ENCODE measurements around the gene TNIP1. TPM values are rescaled to one million over a fixed set of nuclear protein-coding genes. Genes with fewer than 3 reads are reported as not detected.

TNIP1 gene
- total and polyA plus RNA-seq, 2 experiments from 2014 or later, result 57.0 to 64.6 TPM

GRCh38 chr5:150993422-150993821, 87.4 kb downstream of the TNIP1 start:
- no peaks in the 10 kb centered on the region for H3K36me3 ChIP-seq (replicated peaks; ENCODE audit: insufficient read depth, low read depth)
- no peak overlapping the region for H3K4me2 ChIP-seq
- H3K9me2 ChIP-seq (replicated peaks; ENCODE audit: insufficient read depth), result no peaks in the 10 kb centered on the region
- no peaks in the 10 kb centered on the region for H4K20me1 ChIP-seq (ENCODE audit: insufficient read depth, poor library complexity, severe bottlenecking)
- 95% methylated on average over 2 of the region's 2 CpGs for WGBS (ENCODE audit: low lambda C conversion rate, missing lambda C conversion rate)
- H3K4me1 ChIP-seq (ENCODE audit: insufficient read depth), result no peaks in the 10 kb centered on the region
- no peak overlapping the region for H3K4me3 ChIP-seq
- no peak for TF ChIP-seq CTCF (IDR thresholded peaks at IDR 0.05; ENCODE audit: poor library complexity)
- TF ChIP-seq EZH2 (IDR thresholded peaks at IDR 0.05; ENCODE audit: borderline replicate concordance), result no peak
- no peak for TF ChIP-seq EZH2phosphoT487 (IDR thresholded peaks at IDR 0.05; ENCODE audit: low read depth, severe bottlenecking, unreplicated experiment)
- no peaks in the 10 kb centered on the region for H3K79me2 ChIP-seq
- DNase-seq (ENCODE audit: low spot score), result no peak
- no peaks in the 10 kb centered on the region for H3K27me3 ChIP-seq
- no peak overlapping the region for H3K27ac ChIP-seq
- no peak overlapping the region for H2AFZ ChIP-seq
- H3K9me3 ChIP-seq (ENCODE audit: low read depth), result no peaks in the 10 kb centered on the region

- 95% methylated on average over 6 of the region's 6 CpGs for WGBS (ENCODE audit: low lambda C conversion rate, missing lambda C conversion rate)
- Histone ChIP-seq H3K36me3 (replicated peaks; ENCODE audit: insufficient read depth, low read depth) (no peaks in the 10 kb centered on the region), H3K27me3 (no peaks in the 10 kb centered on the region), H2AFZ (no peak overlapping the region), H3K4me2 (no peak overlapping the region), H3K9me2 (replicated peaks; ENCODE audit: insufficient read depth) (no peaks in the 10 kb centered on the region), H3K9me3 (ENCODE audit: low read depth) (no peaks in the 10 kb centered on the region), H3K4me3 (no peak overlapping the region), H3K27ac (no peak overlapping the region), H3K4me1 (ENCODE audit: insufficient read depth) (no peaks in the 10 kb centered on the region), H3K79me2 (no peaks in the 10 kb centered on the region), H4K20me1 (ENCODE audit: insufficient read depth, poor library complexity, severe bottlenecking) (no peaks in the 10 kb centered on the region)
- TF ChIP-seq EZH2 (IDR thresholded peaks at IDR 0.05; ENCODE audit: borderline replicate concordance) (no peak), EZH2phosphoT487 (IDR thresholded peaks at IDR 0.05; ENCODE audit: low read depth, severe bottlenecking, unreplicated experiment) (no peak), CTCF (IDR thresholded peaks at IDR 0.05; ENCODE audit: poor library complexity) (no peak)
- no peak for DNase-seq (ENCODE audit: low spot score)
Observed at GRCh38 chr5:150992705-150993104, 88.1 kb downstream of the TNIP1 start.

GRCh38 chr5:150989695-150990094, 91.1 kb downstream of the TNIP1 start:
- 65% methylated on average over 3 of the region's 3 CpGs for WGBS (ENCODE audit: low lambda C conversion rate, missing lambda C conversion rate)
- H3K9me2 ChIP-seq (replicated peaks; ENCODE audit: insufficient read depth), result no peaks in the 10 kb centered on the region

More at GRCh38 chr5:150989695-150990094, 91.1 kb downstream of the TNIP1 start:
- no peak overlapping the region for H3K27ac ChIP-seq
- no peaks in the 10 kb centered on the region for H3K4me1 ChIP-seq (ENCODE audit: insufficient read depth)
- H3K9me3 ChIP-seq (ENCODE audit: low read depth), result no peaks in the 10 kb centered on the region
- no peaks in the 10 kb centered on the region for H3K36me3 ChIP-seq (replicated peaks; ENCODE audit: insufficient read depth, low read depth)
- H3K79me2 ChIP-seq, result no peaks in the 10 kb centered on the region
- H3K4me3 ChIP-seq, result no peak overlapping the region
- TF ChIP-seq EZH2phosphoT487 (IDR thresholded peaks at IDR 0.05; ENCODE audit: low read depth, severe bottlenecking, unreplicated experiment), result no peak
- no peak for TF ChIP-seq CTCF (IDR thresholded peaks at IDR 0.05; ENCODE audit: poor library complexity)
- no peak for TF ChIP-seq EZH2 (IDR thresholded peaks at IDR 0.05; ENCODE audit: borderline replicate concordance)
- H4K20me1 ChIP-seq (ENCODE audit: insufficient read depth, poor library complexity, severe bottlenecking), result no peaks in the 10 kb centered on the region
- H2AFZ ChIP-seq, result no peak overlapping the region
- no peak overlapping the region for H3K4me2 ChIP-seq
- no peaks in the 10 kb centered on the region for H3K27me3 ChIP-seq
- DNase-seq (ENCODE audit: low spot score), result no peak
